ENCODE measurements around the gene RBM22.

DNA sequence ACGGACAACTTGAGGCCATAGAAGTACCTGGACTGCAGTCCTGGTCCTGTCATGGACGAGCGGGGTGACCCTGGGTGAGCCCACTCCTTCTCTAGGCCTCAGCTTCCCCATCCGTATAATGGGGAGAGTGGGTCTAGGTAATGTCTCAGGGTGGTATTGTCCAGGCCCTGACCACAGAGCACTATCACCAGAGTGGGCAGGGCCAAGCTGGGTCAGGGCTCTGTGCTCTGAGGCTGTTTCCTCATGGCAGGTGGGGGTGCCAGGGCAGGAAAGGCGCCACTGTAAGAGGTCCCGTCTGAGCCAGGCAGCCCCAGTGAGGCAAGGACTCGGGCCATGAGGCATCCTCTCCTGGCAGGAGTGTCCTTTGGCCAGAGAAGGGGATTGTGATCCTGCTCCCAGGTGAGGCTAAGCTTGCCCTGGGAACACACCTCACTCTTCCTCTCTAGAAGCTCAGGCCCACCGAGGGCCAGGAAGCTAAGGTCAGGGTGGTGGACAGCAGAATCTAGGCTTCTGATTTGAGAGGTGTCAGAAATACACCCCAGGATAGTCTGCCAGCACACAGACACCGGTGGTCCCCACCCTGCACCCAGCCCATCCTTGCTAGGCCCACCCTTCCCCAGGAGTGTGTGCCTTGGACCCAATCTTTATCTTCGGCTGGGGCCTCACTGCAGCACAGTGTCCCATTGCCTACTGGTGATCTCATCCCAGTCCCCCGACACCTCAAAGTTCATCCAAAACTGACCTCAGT, 41.3 kb downstream of the RBM22 start:
- TF ChIP-seq CEBPB (IDR thresholded peaks at IDR 0.05; ENCODE audit: low read depth, low read length) (no peak), SRF (IDR thresholded peaks at IDR 0.05; ENCODE audit: low read depth, low read length) (no peak), GTF2F1 (IDR thresholded peaks at IDR 0.05; ENCODE audit: borderline replicate concordance, low read depth, low read length) (no peak), RFX5 (IDR thresholded peaks at IDR 0.05; ENCODE audit: borderline replicate concordance, low read depth, low read length) (no peak), TEAD4 (IDR thresholded peaks at IDR 0.05; ENCODE audit: low read depth, low read length) (no peak), JUND (IDR thresholded peaks at IDR 0.05; ENCODE audit: low read length) (no peak), EZH2 (IDR thresholded peaks at IDR 0.05; ENCODE audit: low read depth, low read length, severe bottlenecking) (no peak), POLR2A (IDR thresholded peaks at IDR 0.05; ENCODE audit: control extremely low read depth in 1 of 2, low read depth in 2 of 2, low read length in 2 of 2) (no peak)
- TF ChIP-seq, protein P1, sequence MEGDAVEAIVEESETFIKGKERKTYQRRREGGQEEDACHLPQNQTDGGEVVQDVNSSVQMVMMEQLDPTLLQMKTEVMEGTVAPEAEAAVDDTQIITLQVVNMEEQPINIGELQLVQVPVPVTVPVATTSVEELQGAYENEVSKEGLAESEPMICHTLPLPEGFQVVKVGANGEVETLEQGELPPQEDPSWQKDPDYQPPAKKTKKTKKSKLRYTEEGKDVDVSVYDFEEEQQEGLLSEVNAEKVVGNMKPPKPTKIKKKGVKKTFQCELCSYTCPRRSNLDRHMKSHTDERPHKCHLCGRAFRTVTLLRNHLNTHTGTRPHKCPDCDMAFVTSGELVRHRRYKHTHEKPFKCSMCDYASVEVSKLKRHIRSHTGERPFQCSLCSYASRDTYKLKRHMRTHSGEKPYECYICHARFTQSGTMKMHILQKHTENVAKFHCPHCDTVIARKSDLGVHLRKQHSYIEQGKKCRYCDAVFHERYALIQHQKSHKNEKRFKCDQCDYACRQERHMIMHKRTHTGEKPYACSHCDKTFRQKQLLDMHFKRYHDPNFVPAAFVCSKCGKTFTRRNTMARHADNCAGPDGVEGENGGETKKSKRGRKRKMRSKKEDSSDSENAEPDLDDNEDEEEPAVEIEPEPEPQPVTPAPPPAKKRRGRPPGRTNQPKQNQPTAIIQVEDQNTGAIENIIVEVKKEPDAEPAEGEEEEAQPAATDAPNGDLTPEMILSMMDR (IDR thresholded peaks at IDR 0.05; ENCODE audit: control extremely low read depth in 1 of 3, insufficient read depth in 1 of 3, low read depth in 1 of 3, low read length in 3 of 3) = no peak
- TF ChIP-seq, protein P2, sequence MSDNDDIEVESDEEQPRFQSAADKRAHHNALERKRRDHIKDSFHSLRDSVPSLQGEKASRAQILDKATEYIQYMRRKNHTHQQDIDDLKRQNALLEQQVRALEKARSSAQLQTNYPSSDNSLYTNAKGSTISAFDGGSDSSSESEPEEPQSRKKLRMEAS (IDR thresholded peaks at IDR 0.05) = no peak

All from H1 (cell line).